HL-60 (cell line): ENCODE results near the gene LAPTM5.

ENCODE experiments used
- CTCF ChIP-seq: IDR thresholded peaks from one replicate; pipeline ENCODE4 v1.5.1; 2011; ENCODE audit warnings: low read length, control low read depth, inconsistent platforms; ENCODE audit not compliant: insufficient read depth
- POLR2AphosphoS5 ChIP-seq: IDR thresholded peaks from 2 replicates; pipeline ENCODE4 v1.6.1; 2012; ENCODE audit warnings: low read depth
- REST ChIP-seq: IDR thresholded peaks from 2 replicates; pipeline ENCODE4 v1.6.1; 2012; ENCODE audit warnings: low read depth; ENCODE audit not compliant: insufficient replicate concordance
- SPI1 ChIP-seq: IDR thresholded peaks from 2 replicates; pipeline ENCODE4 v1.6.1; 2012; ENCODE audit warnings: low read depth, mild to moderate bottlenecking, borderline replicate concordance

GRCh38 chr1:30721812-30722537 lies 35.6 kb downstream of the LAPTM5 start:
- TF ChIP-seq CTCF (no peak), POLR2AphosphoS5 (no peak), SPI1 (no peak), REST (no peak)
